ENCODE data around the gene MTMR12. TPM values are rescaled to one million over a fixed set of nuclear protein-coding genes. Genes with fewer than 3 reads are reported as not detected.

MTMR12 gene
- total and polyA plus RNA-seq, 2 donors (not counting 3 experiments of a cell fraction or from before 2014, with no cell fraction given): 18.2 to 38.6 TPM

- H2AFZ ChIP-seq (ENCODE audit: low read depth, low read length): no peak overlapping the region
- dilution Hi-C loops (cut with MboI; ENCODE audit: extremely low pct_ligation_motif_present, low sequenced_read_pairs) (no loop called here), intact Hi-C loops (cut with micrococcal nuclease) (no loop called here)
- no peaks in the 10 kb centered on the region for H4K20me1 ChIP-seq (replicated peaks; ENCODE audit: control insufficient read depth, extremely low read depth, insufficient read depth, low read length)
- no peaks in the 10 kb centered on the region for H3K9me1 ChIP-seq (replicated peaks; ENCODE audit: control insufficient read depth, extremely low read depth, insufficient read depth, low read length)
- no peaks in the 10 kb centered on the region for H3K9me3 ChIP-seq (replicated peaks; ENCODE audit: control insufficient read depth, insufficient read depth, low read length)
- peaks cover 36% of the 10 kb centered on the region for H3K4me1 ChIP-seq (ENCODE audit: control insufficient read depth, extremely low read depth, insufficient read depth, low read length)
- H3K27ac ChIP-seq (ENCODE audit: insufficient read depth, low read depth, low read length): no peak overlapping the region
- no peaks in the 10 kb centered on the region for H3K27me3 ChIP-seq (ENCODE audit: control insufficient read depth in 2 of 2, insufficient read depth in 2 of 2, low read length in 2 of 2)
- no TSS peak for BruUV-seq (replicated peaks)
- TF ChIP-seq MAX (IDR thresholded peaks at IDR 0.05; ENCODE audit: insufficient read depth, insufficient read length) (no peak), JUN (IDR thresholded peaks at IDR 0.05; ENCODE audit: borderline replicate concordance, insufficient read depth, insufficient read length, low read depth) (no peak), POLR2A (IDR thresholded peaks at IDR 0.05; ENCODE audit: low read depth, low read length) (no peak), FOS (IDR thresholded peaks at IDR 0.05; ENCODE audit: borderline replicate concordance, insufficient read depth, low read length) (no peak), EZH2 (IDR thresholded peaks at IDR 0.05; ENCODE audit: borderline replicate concordance, low read depth, low read length, severe bottlenecking) (no peak), MYC (IDR thresholded peaks at IDR 0.05; ENCODE audit: low read depth, low read length) (no peak), GATA2 (IDR thresholded peaks at IDR 0.05; ENCODE audit: insufficient read depth, insufficient read length, low read depth, low read length) (no peak), POLR2AphosphoS5 (IDR thresholded peaks at IDR 0.05; ENCODE audit: insufficient read depth, low read depth, low read length) (no peak)
- TF ChIP-seq, protein P1, sequence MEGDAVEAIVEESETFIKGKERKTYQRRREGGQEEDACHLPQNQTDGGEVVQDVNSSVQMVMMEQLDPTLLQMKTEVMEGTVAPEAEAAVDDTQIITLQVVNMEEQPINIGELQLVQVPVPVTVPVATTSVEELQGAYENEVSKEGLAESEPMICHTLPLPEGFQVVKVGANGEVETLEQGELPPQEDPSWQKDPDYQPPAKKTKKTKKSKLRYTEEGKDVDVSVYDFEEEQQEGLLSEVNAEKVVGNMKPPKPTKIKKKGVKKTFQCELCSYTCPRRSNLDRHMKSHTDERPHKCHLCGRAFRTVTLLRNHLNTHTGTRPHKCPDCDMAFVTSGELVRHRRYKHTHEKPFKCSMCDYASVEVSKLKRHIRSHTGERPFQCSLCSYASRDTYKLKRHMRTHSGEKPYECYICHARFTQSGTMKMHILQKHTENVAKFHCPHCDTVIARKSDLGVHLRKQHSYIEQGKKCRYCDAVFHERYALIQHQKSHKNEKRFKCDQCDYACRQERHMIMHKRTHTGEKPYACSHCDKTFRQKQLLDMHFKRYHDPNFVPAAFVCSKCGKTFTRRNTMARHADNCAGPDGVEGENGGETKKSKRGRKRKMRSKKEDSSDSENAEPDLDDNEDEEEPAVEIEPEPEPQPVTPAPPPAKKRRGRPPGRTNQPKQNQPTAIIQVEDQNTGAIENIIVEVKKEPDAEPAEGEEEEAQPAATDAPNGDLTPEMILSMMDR (IDR thresholded peaks at IDR 0.05; ENCODE audit: extremely low read depth in 1 of 2, insufficient read depth in 1 of 2, low read depth in 1 of 2, low read length in 2 of 2): no peak
- H3K79me2 ChIP-seq (ENCODE audit: control insufficient read depth, insufficient read depth, low read length): peaks cover 46% of the 10 kb centered on the region
- no peak for DNase-seq (ENCODE audit: low read depth, low spot score)
- ChIA-PET POLR2A (no interaction called here), CTCF (no interaction called here)
- H3K36me3 ChIP-seq (ENCODE audit: control insufficient read depth in 2 of 2, extremely low read depth in 1 of 2, insufficient read depth in 2 of 2, low read length in 2 of 2): no peaks in the 10 kb centered on the region
- H3K4me3 ChIP-seq (replicated peaks in 1 of 3; ENCODE audit: insufficient read depth in 1 of 3, low read depth in 1 of 3, low read length in 3 of 3): no peak overlapping the region
- no peak overlapping the region for H3K9ac ChIP-seq (replicated peaks; ENCODE audit: extremely low read depth, insufficient read depth, low read length)
- H3K4me2 ChIP-seq (ENCODE audit: insufficient read depth, low read length): no peak overlapping the region
- no peak for FAIRE-seq
These were observed 32.1 kb downstream of the MTMR12 start for GRCh38 chr5:32280656-32281081.
